ENCODE measurements around the gene CMTM5.

The CMTM5 gene, protein sequence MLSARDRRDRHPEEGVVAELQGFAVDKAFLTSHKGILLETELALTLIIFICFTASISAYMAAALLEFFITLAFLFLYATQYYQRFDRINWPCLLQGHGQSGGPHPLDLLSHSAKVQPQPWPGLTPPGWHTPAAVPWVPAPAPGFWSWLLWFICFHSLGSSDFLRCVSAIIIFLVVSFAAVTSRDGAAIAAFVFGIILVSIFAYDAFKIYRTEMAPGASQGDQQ

DNA sequence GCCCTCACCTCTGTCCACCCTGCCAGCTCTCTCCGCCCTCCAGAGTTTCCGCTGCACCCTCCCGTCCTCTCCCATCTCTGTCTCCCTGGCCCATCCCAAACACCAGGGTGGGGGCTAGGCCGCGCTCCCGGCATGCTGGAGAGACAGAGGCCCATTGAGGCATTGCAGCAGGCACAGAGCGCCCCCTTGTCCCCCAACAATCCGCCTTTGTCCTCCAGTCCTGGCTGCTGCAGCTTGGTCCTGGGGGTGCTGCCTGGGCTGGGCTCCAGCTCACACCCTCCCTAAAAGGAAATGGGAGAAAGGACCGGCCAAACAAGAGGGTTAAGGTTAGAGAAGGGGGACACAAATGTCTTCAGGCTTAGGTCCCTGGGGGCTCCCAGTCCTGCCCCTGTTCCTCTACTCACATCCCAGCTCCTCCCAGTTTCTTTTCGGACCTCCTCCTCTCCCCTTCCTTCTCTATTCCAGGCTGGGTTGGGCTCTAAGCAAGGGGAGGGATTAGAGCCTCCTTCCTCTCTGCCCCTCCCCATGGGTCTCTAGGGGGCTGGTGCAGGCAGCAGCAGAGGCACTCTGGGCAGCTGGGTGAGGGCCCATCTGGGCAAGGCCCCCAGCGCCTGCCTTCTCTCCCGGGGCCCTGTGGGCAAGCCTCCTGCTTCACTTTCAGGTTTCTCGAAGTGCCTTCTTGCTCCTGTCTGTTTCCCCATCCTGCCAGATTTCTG, at the start of gene CMTM5:
TSS of gene CMTM5 (plus strand) at position 565 of the 716 bp plus-strand sequence. CDS start 206 bp downstream, outside the sequence.
- no peak for DNase-seq

DNA sequence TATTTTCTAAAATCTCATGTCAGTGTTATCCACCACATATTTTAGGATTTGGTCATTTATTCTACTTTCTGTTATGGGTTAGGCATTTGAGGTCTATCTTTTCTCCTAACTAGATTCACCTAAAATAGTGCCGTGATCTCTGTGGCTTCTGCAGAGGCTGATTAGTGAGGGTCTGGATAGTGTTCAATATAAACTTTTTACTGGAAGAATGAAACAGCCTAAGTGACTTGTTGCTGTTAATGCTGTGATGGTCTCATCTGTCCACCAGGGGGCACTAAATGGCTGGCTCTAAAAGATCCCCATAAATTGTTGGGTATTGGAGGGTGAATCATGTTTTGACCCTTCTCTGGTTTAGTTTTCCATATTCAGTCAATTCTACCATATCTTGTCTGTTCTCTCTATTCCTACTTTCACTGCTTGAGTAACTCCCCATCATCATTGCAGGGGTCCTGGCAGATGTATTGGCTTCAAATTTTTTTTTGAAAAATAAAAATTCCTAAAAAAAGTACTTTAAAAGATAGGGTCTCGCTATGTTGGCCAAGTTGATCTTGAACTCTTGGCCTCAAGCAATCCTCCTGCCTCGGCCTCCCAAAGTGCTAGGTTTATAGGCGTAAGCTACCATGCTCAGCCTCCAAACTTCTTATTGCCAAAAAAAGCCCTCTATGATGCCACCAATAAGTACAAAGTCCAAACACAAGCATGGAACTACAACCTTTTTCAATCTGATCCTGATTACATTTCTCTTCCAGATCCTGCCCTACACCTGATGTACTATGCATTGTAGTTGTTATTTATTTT, 48.7 kb upstream of the CMTM5 start:
- DNase-seq: peak; percentile 66 to 76

DNA sequence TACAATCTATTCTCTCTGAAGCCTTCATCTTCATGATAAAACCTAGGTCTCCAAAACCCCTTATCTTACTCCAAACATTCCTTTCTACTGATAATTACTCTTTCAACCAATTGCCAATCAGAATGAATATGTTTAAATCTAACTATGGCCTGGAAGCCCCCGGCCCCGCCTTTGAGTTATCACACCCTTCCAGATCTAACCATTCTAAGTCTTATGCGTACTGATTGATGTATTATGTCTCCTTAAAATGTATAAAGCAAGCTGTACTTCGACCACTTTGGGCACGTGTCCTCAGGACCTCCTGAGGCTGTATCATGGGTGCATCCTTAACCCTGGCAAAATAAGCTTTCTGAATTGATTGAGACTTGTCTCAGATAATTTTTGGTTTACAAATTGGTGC, 41.2 kb upstream of the CMTM5 start:
- no peak for DNase-seq

DNA sequence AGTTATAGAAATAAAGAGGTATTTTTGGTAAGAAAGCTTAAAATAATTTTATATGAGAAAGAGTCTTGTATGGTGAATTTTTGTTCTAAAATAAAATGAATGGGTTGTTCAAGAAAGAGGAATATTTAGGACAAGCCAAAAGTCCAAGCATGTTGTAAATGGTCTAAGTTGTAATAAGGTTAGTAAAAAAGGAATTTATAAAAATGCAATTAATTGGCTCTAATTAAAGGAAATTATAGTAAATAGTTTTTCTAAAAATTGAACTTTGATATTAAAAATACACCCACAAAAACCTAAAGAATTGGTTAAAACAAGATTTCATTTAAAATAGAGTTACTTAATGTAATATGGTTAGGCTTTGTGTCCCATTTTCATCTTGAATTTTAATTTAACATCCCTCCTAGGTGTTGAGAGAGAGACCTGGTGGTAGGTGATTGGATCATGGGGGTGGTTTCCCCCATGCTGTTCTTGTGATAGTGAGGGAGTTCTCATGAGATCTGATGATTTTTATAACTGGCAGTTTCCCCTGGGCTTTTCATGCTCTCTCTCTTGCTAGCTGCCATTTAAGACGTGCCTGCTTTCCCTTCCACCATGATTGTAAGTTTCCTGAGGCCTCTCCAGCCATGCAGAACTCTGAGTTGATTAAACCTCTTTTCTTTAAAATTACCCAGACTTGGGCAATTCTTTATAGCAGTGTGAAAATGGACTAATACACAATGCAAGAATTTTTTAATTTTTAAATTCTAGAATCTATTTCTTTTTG, 37.2 kb upstream of the CMTM5 start:
- DNase-seq: no peak

DNA sequence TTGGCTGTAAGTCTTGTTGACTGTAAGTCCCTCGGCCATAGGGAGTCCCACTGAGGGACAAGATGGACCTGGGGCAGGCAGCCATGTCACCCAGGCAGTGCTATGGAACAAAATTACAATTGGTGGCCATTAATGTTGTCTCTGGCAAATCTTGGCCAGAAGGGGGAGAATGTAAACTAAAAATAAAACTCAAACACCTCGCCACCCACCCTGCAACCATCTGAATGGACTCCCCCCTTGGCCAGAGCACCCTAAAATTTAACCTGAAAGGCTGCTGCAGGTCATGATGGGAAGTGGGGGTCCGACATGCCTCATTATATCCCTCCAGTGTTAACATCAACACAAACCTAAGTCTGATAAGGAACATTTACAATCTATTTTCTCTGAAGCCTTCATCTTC, 32.4 kb upstream of the CMTM5 start:
- DNase-seq: no peak

DNA sequence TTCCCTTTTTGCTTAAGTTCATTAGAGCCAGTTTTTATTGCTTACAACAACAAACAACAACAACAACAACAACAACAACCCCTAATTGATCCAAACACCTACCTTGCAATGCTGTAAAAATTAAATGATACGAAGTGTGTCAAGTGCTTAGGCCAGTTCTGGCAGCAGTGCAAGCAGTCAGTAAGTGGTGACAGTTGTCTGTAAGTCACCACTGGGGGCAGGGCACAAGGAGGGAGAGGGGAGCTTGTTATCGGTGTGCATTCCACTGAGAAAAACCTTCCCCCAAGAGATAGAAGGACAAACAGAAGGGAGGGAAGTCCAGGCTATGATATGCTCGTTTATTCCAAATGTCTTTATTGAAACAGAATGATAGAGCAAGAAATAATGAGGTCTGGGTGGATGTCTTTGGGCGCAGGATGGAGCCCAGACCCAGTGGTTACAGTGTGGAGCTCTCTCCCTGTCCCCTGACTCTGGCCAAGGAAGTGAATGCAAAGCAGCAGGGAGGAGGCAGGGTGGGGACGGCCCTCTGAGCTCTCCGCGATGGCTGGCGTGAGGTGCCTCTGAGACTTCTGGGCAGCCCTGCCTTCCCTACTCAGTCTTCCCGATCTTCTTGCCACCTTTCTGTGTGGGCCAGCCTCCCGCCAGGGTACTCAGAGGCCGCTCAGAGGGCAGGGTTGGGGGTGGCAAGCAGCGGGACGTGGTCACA, 30.7 kb upstream of the CMTM5 start:
- DNase-seq: no peak

DNA sequence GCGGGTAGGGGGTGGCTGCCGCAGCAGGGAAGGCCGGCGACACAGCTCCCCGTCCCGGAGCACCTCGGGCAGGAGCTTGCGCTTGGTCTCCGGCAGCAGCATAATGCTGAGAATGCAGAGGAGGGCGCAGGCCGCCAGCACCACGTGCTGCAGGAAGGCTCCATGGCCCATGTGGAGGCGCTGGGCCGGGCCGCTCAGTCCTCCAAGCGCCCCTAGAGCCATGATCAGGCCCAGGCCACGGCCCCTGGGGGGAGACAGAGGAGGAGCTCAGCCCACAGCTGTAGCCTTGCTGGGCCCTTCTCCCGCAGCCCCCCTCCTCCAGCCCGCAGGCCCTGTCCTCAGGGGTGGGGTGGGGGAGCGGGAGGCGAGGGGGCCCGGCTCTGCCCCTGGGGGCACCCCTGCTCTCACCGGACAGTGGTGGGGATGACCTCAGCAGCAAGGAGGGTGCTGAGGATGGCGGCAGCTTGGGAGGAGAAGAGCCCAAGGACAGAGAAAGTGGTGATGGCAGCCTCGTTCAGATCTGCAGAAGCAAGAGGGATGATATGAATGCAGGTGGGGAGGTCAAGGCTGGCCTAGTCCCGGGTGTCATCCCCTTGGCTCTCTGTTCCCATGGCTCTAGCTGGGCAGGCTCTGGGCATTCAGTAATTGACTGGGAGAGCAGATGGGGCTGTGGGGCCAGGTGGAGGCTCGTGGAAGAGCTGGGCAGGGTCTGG, 30.0 kb upstream of the CMTM5 start:
- no peak for DNase-seq

DNA sequence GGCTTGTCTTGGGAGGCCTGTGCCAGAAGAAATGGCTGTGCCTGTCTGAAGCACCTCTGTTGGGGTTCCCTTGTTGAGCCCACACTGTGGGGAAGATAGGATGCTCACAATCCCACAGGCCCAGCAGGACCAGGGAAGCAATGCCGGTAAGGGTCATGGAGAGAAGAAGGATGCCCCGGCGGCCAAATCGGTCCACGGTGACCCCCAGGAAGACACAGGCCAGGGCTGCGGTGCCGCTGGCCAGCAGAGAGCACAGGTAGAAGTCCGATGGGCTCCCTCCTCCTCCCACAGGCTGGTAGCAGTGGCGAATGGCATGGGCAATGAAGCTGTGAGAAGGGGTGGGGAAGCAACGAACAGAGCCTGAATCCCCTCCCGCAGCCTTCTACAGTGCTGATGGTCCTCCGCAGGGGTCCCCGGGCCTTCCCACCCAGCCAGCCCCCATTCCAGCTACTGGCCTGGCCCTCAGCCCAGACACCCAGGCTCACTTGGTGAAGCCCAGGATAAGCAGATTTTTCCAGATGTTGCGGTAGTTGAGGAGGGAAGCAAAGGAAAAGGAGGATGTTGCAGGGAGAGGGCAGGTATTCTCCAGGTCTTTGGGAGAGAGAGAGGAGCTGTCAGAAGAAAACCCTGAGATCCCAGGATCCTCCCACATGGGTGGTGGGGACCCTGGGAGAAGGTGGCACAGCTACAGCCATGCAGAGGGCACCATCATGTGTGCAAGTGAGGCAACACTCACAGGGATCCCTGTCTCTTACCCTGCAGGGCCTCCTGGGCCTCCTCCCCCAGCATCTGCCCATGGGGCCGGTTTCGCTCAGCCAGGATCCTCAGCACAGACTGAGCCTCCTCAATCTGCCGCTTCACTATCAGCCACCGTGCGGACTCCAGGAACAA, 29.2 kb upstream of the CMTM5 start:
- DNase-seq: no peak

DNA sequence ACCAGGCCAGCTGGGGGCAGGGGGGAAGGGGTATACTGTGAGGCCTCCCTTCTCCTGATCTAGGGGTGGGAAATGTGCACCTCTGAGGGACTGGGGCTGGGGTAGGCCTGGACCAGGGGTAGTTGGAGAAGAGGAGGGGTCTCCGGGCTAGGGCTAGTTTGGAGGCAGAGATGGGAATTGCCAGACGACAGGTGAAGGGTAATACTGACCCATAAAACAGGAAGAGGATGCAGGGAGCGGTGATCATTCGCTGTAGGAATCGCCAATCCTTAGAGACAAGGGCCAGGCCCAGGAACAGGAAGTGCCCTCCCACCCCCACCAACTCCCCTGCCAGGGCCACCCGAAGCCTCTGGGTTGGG, 28.6 kb upstream of the CMTM5 start:
- no peak for DNase-seq

DNA sequence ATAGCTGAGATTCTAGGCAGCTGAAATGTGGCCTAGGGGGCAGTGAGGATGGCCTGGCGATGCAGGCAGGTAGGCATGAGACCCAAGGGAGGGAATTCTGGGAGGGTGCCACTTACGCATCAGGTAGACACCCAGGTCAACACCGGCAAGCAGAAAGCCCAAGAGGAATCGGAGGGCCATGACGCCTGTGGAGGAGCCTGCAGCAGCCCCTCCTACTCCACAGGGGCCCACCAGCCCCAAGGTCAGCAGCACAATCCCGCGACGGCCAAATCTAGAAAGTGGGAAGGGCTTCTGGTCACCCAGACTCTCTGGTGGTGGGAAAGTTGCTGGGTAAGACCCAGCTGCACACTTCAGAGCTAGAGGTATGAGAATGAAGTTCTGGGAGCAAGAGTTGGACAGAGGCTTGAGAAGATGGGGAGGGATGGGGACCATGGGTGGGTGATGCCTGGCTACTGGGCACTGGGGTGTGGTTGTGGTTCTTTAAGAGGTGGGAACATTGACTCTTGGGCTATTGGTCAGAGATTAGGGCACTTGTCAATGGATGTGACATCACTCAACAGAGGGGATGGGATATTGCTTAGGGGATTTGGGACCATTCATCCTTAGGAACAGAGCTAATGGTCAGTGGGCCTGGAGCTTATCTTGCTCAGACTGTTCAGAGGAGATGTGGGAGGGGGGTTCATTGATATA, 27.5 kb upstream of the CMTM5 start:
- DNase-seq: no peak

DNA sequence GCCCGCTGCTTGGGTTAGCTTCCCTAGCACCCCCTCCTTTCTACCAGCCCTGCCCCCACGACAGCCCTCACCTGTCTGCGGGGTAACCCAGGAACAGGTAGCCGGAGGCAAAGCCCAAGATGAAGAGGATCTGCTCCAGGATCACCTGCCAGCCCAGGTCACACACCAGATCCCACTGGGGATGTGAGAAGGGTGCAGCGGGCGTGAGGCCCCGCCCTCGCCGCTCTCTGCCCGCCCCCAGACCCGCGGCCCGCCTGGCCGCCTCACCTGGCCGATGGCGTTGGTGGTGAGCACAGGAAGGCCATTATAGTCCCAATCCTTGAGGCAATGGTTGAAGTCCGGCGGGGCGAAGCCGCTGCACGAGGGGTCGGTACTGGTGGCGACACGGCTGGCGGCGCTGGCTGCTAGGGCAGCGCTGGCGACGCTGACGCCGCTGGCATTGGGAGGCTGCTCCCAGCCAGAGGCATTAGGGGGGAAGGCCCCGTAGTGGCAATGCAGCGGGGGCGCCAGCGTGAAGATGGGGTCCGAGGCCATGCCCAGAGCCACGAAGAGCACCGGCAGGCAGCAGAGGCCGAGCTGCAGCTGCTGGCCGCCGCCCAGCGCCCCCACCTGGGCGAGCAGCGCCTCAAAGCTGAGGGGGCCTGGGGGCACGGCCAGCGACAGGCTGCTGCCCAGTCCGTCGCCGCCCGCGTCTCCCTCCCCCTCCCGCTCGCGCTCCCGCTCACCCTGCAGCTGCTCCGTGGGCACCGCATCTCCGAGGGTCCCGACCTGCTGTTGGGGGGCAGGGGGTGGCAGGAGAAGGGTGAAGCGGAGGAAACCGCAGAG, 25.0 kb upstream of the CMTM5 start:
- DNase-seq: no peak

DNA sequence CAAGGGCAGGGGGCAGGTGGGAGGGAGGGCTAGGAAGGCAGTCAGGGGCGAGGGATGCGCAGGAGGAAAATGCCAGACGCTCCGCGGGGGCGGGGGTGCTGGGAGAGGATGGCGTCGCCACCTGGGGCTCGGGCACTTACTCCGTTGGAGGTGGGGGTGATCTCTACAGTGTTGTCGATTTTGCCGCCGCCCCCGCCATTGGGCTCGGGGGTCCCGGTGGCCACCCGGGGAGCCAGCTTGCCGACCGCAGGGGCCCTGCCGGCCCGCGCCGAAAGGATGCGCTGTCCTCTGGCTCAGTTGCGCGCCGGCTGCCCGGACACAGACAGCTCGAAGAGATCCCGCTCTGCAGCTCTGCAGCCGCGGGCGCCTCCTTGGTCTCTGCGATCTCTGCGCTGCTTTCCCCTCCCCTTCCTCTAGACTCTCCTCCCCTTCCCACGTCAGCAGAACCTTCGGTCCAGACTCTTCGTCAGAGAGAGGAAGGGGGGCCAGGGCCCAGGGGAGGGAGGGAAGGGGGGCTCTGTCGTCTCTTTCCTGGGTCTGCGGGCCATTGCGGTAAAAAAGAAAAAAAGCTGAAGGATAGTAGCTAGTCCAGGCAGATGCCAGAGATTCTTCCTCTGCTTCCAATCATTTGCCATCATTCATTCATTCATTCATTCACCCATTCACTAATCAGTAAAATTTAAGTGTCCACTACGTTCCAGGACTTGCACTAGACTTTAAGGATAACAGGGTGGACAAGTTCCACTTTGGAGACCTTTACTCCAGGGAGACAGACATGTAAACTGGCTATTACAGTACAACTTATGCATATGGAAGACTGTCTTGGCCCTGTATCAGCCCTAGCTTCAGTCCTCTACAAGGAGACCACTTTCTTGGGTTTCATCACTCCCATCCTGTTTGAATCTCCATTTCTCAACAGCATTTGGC, 24.1 kb upstream of the CMTM5 start, which contains the start of gene SLC22A17:
TSS of gene SLC22A17 (minus strand) at position 382 of the 927 bp plus-strand sequence.
- DNase-seq: peak; percentile 66 to 69

DNA sequence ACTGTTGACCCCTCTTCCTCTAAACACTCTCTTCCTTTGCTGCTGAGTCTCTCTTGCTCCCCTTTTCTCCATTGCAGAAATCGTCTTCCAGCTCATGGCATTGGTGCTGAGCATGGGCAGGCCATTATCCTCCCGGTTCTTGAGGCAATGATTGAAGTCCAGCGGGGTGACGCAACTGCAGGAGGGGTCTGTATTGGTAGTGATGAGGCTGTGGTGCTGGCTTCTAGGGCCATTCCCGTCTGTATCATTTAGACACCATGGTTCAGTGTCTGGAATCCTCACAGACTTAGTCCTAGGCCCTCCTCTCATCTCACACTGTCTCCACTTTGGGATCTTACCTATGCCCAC, 23.4 kb upstream of the CMTM5 start:
- no peak for DNase-seq

DNA sequence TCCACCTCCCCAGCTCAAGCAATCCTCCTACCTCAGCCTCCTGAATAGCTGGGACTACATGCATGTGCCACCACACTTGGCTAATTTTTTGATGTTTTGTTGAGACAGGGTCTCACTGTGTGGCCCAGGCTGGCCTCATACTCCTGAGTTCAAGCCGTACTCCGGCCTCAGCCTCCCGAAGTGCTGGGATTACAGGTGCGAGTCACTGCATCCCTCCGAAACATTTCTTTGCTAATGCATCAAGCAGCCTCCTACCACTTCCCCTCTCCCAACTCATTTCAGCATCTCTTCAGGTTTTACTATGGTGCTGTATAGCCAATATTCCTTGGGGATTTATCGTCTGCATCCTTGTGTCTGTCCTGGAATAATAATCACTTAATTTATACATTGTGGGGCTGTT, 21.9 kb upstream of the CMTM5 start:
- DNase-seq: no peak

DNA sequence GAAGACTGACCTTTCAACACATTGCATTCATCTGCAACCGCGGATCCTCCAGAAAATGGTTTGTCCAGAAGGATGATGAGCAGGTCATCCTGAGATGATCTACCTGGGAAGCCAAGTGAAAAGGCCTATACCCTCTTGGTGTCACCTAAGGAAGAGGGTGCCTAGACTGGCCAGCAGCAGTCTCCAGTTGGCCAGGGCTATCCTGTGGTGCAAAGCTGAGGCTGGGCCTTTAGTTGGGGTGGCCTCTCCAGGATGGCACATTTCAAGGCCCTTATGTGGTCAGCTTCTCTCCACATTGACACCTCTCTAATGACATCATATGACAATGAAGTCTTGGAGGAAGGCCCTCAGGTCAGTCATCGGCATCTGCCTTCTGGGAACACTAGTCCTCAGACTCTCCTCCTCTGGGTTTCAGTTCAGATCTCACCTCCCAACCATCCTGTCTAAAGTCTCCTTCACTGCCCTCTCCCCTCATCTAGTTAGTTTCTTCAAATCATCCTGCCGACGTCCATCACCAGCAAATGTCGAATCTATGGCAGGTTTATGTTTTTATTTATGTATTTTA, 20.9 kb upstream of the CMTM5 start:
- no peak for DNase-seq

DNA sequence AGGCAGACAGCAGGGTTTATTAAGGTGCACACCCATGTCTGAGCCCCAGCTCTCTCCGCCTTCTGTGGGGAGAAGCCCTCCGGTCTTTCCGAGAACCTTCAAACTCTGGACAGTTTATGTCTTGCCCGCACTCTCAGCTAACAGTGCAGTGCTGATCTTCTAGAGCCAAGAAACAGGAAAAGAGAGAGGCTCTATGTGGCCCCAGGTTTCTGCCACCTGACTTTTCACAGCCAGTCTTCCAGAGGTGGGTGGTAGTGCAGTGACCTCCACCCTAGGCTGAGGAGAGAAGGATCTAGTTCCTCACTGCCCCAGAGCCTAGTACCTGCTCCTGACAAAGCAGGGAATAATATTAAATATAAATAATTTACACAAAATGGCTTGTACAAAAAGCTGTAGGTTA, 20.2 kb upstream of the CMTM5 start:
- no peak for DNase-seq

DNA sequence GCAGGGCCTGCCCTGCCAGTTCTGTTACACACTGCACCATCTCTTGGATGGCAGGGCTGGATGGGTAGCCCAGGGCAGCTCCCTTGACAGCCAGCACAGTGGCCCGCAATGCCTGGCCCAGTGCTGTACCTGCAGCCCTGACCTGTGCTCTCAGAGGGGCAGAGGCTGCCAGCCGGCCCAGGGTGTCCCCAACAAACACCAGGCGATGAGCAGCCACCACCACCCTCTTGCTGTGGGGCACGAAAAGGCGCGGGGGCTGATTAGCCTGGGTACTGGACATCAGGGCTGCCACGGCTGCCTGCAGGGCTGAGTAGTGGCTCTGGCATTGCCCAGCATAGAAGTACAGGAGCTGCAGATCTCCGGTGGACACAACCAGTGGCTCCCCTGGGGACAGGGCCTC, 19.6 kb upstream of the CMTM5 start:
- no peak for DNase-seq

DNA sequence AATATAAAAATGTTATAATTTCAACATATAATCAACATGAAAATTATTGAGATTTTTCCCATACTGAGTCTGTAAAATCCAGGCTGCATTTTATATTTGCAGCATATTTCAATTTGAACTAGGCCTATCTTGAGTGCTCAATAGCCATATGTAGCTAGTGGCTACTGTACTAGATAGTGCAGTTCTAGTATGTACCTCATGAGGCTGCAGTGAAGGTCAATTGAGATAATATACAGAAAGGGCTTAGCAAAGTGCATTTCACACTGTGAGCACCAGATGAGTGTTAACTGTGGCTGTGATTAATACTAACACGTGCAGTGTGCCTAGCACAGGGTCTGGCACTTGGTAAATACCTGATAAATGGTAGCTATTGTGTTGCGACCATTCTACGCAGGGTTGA, 18.8 kb upstream of the CMTM5 start:
- no peak for DNase-seq

Data from CD4-positive, alpha-beta T cell treated with Interferon alpha-2 for 1 hour (primary cell).